ENCODE data around the gene USH2A.
"Not testable (repeated sequence)": the region's sequence is repeated elsewhere in the genome, so short reads cannot be mapped to it uniquely, and the experiment has no call there.

The USH2A gene

DNA sequence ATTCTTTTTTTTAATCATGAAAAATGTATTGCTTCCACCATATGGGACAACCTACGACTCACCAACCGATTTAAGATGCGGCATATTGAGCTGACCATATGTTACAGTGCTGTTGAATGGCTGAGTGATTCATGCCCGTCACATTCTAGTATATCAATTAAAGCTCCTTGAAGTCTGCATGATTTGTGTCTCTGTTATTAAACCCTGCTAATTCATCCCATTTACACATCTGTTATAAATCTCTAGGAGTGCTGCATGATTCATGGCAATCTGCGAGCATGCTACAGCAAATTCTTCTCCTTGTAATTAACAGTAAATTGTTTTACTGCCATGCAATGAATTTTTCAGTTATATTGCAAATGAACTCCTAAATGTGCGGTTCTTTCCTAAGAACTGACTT lies 239.8 kb downstream of the USH2A start:
- DNase-seq, result no peak
- TF ChIP-seq POLR2A (IDR thresholded peaks at IDR 0.05; ENCODE audit: low read length) (no peak), GATA1 (IDR thresholded peaks at IDR 0.05; ENCODE audit: low read depth, low read length) (no peak)

DNA sequence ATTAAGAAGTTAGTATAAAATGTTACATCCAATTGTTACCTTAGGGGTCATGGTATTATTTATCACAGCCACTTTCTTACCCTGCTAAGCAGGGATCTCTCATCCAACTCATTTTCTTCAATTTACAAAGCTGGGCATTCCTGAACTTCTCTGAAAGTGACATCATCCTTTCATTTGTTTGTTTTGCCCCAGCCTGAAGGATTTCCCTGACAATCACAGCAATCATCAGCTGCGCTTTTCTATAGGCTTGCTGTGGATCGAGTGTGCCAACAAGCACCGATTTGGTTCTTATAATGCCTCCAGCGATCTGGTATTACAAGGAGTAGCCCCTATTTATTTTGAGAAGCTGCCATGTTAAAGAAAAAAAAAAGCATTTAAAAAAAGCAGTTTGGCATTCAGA lies 240.2 kb downstream of the USH2A start:
- no peak for DNase-seq
- TF ChIP-seq POLR2A (IDR thresholded peaks at IDR 0.05; ENCODE audit: low read length) (no peak), GATA1 (IDR thresholded peaks at IDR 0.05; ENCODE audit: low read depth, low read length) (no peak)

DNA sequence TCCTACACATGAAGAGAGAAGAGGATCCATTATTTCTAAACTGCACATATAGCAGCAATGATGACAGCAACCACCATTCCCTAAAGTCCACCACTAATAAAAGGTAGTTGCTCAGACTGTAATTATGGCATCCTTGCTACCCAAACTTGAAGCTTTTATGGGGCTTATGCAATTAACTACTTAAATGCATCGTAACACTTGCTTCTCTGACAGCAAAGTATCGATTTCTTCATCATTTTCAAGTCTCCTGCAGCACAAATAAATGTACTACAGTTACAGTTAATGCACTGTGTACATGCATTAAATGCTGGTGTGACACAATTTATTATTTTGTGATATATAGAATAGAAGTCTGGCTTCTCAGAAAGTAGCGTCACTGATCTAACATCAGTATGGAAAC lies 241.7 kb downstream of the USH2A start:
- no peak for TF ChIP-seq GATA1 (IDR thresholded peaks at IDR 0.05; ENCODE audit: low read depth, low read length)
- no peak for TF ChIP-seq POLR2A (IDR thresholded peaks at IDR 0.05; ENCODE audit: low read length)
- DNase-seq, result no peak

DNA sequence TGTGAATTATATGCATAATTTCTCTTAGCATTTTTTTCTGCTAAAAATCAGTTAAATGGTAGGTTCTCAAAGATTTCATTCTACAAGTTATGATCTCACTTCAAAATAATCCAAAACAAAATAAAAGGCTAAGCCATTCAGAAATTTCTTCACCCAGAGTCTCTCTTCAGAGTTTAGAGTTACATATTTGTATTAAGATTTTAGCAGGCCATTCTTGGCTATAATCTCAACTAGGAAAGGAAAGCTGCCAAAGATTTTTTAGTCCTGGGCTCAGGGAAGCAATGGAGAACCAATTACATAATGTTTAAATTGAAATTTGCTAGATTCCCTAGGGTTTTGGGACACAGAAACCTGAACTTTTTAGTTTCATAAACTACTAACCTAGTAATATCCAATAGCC lies 245.0 kb downstream of the USH2A start:
- DNase-seq, result no peak

DNA sequence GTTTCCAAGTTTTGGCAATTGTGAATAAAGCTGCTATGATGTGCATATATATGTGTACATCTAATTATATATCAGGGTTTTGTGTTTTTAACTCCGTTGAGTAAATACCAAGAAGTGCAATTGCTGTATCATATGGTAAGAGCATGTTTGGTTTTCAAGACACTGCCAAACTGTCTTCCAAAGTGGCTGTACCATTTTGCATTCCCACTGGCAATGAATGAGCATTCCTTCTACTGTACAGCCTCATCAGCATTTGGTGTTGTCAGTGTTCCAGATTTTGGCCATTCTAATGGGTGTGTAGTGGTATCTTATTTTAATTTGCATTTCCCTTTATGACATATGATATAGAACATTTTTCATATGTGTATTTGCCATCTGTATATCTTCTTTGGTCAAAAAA lies 246.3 kb downstream of the USH2A start:
- no peak for DNase-seq
- TF ChIP-seq GATA1 (IDR thresholded peaks at IDR 0.05; ENCODE audit: low read depth, low read length) (no peak), POLR2A (IDR thresholded peaks at IDR 0.05; ENCODE audit: low read length) (no peak)

More for the DNA sequence above, 245.0 kb downstream of the USH2A start:
- no peak for TF ChIP-seq POLR2A (IDR thresholded peaks at IDR 0.05; ENCODE audit: low read length)
- TF ChIP-seq GATA1 (IDR thresholded peaks at IDR 0.05; ENCODE audit: low read depth, low read length), result no peak

DNA sequence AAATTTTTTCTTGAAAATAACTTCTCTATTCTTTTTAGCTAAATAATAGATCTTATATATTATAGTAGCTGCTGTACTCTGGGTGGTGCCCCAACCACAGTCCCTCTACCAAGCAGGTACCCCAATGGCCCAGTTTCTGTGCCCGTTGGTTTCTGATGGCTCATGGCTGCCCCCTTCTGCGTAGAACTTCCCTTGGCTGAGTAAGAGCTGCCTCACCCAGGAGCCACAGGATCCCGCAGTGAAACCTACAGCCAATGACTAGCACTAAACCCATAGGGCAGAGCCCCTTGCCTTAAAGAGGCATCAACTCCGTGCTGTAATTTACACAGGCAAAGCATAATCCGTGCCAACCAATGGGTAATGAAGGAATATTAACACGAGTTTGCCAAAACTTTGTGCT lies 247.5 kb downstream of the USH2A start:
- no peak for TF ChIP-seq GATA1 (IDR thresholded peaks at IDR 0.05; ENCODE audit: low read depth, low read length)
- TF ChIP-seq POLR2A (IDR thresholded peaks at IDR 0.05; ENCODE audit: low read length), result no peak
- DNase-seq, result no peak

DNA sequence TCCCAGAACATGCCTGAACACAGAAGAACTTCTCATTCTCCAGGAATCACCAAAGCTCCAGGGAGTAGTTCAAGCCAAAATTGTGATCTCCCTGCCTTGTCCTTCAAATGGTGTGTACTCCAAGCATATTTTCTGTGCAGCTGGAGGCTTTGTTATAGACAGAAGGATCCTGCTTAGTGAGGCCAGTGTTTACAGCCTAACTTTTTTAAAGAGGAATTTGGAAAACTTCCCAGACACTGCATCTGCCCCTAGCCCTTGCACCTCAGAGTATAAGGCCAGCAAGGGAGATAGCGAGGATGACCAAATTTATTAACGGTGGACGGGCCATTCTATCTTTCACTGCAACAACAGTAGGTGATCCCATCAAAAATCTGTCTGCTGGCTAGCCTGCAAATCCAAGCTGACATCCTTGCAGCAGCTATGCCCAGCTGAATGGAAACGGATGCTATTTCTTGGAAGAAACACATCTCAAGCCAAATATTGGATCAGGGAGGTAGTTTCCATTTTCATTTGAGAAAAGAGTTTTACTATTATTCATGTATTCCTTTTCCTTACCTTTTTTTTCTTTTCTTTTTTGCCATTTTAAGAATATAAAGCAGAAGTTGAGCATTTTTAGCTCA lies 249.8 kb downstream of the USH2A start:
- DNase-seq, result no peak
- TF ChIP-seq GATA1 (IDR thresholded peaks at IDR 0.05; ENCODE audit: low read depth, low read length) (no peak), POLR2A (IDR thresholded peaks at IDR 0.05; ENCODE audit: low read length) (no peak)

DNA sequence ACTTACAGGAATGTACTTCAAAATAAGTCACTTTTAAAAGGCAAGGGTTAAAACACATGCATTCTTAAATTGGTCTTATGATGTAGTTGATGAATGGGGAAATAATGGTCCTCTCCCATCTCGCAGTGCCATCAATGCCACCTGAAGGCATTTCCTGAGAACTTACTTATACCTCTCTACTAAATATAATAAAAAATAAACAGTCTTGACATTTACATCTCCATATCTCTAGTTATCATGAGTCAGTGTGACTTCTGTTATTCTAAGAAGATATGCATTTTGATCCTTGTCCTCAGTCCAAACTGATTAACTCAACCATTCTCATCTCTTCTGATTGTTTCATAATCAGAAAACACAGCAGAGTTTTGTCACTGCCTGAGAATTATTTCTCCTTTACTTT lies 253.9 kb downstream of the USH2A start:
- no peak for TF ChIP-seq POLR2A (IDR thresholded peaks at IDR 0.05; ENCODE audit: low read length)
- no peak for TF ChIP-seq GATA1 (IDR thresholded peaks at IDR 0.05; ENCODE audit: low read depth, low read length)
- no peak for DNase-seq

DNA sequence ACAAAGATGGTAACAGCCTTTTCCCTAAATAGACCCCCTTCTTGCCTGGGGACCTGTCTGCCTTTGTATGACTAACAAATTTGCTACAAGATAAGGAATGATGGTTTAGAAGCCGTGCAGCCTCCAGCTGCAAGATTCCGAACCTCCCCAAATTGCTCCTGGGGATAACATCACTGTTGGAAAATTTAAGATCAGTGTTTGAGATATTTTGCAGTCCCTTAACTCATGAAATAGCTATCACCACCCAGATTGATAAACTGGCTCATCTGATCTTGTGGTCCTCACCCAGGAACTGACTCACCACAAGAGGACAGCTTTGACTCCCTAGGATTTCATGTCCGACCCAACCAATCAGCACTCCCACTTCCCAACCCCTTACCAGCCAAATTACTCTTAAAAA lies 254.7 kb downstream of the USH2A start:
- DNase-seq, result no peak
- TF ChIP-seq GATA1 (IDR thresholded peaks at IDR 0.05; ENCODE audit: low read depth, low read length), result no peak
- TF ChIP-seq POLR2A (IDR thresholded peaks at IDR 0.05; ENCODE audit: low read length), result no peak

DNA sequence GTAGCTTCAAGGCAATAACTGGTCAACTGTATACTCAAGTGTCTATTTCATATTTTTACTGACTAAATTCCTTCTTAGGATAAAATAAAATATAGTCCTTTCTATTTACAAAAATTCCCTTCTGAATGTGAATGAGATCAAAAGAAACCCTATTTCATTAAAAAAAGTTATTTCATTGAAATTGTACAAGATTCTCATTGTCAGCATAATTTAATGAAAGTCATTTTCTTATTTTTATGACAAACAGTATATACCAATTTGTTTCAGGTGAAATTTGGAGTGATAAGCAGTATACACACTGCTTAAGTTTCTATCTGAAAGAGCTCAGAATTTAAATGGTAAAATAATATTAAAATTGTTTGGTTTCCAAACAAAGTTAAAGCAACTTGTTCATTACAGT lies 269.2 kb downstream of the USH2A start:
- DNase-seq, result no peak
- TF ChIP-seq GATA1 (IDR thresholded peaks at IDR 0.05; ENCODE audit: low read depth, low read length) (no peak), POLR2A (IDR thresholded peaks at IDR 0.05; ENCODE audit: low read length) (no peak)

DNA sequence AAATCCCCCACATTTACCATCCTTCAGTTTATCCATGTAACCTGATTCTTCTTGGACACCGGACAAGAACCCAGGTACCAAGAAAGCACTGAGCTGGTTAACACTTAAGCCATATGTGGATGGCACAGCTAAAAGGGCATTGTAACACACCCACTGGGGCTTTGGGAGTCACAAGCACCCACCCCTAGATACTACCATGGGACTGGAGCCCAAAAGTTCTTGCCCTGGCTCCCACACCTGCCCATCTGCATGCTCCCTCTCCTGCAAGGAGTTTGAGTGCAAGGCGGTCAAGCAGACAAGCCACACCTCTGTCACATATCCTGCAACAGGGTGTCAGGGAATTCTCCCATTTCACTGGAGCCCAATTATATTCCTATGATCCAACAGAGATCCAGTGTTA lies 270.1 kb downstream of the USH2A start:
- no peak for TF ChIP-seq GATA1 (IDR thresholded peaks at IDR 0.05; ENCODE audit: low read depth, low read length)
- TF ChIP-seq POLR2A (IDR thresholded peaks at IDR 0.05; ENCODE audit: low read length), result no peak
- DNase-seq, result no peak

DNA sequence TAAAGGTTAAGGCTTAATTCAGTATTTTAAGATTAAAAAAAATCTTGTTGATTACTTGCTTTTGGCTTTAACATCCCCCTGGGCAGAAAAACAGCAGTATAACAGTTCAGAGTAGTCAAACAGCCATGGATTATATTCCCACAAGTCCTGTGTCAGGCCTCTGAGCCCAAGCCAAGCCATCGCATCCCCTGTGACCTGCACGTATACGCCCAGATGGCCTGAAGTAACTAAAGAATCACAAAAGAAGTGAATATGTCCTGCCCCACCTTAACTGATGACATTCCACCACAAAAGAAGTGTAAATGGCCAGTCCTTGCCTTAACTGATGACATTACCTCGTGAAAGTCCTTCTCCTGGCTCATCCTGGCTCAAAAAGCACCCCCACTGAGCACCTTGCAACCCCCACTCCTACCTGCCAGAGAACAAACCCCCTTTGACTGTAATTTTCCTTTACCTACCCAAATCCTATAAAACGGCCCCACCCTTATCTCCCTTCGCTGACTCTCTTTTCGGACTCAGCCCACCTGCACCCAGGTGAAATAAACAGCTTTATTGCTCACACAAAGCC lies 277.7 kb downstream of the USH2A start:
- not testable (repeated sequence) for DNase-seq

DNA sequence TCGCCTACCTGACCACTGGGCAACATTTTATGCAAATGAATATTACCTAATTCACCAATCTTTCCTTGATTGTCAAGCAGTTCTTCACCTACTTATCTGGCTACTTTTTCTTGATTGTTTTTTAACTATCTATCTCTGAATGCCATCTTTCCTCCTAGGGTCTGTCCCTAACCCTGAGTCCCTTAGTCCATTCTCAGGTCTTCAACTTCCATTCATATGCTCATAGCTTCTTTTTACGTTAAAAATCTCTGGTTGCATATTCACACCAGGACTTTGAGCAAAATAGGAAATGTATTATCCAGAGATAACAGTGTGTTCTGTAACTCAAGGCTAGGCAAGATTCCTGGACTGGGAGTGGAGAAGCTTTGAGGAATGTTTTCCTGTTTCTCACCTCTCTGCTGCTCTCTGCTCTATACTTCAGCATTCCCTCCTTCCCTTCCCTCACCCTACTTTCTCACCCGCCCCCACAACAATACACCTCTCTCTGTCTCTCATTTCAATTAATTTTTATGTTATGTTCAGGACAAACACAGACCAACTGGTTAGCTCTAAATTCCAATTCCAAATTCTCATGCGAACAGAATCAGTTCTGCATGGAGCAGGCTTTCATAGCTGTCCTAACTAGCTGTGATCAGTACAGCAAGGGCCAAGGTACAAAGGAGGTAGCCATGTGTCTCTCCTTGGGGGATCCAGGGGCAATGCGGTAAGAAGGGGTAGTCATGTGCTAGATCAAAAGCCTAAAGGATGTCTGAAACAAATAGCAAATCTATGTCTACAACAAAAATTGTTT lies 278.4 kb downstream of the USH2A start:
- no peak for DNase-seq
- TF ChIP-seq GATA1 (IDR thresholded peaks at IDR 0.05; ENCODE audit: low read depth, low read length) (no peak), POLR2A (IDR thresholded peaks at IDR 0.05; ENCODE audit: low read length) (no peak)

DNA sequence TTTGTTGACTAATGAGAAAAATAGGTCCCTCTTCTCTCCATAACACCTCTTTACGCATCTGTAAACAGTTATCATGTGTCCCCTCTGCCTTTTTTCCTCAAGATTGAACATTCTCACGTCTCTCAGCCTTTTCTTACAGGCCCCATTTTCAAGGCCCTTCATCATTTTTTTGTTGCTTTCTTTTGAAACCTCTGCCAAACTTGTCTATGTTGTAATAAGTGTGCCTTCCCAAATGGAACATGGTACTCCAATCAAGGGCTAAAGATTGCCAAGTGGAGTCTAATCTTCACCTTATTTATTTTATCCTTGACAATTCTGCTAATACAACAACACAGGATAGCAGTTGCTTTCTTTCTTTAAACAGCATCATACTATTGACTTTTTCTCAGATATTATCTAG lies 280.3 kb downstream of the USH2A start:
- no peak for TF ChIP-seq POLR2A (IDR thresholded peaks at IDR 0.05; ENCODE audit: low read length)
- TF ChIP-seq GATA1 (IDR thresholded peaks at IDR 0.05; ENCODE audit: low read depth, low read length), result no peak
- no peak for DNase-seq
